Neural progenitor cell (in vitro differentiated cells): ENCODE data around the gene POPDC2. TPM values are rescaled to one million over a fixed set of nuclear protein-coding genes. Genes with fewer than 3 reads are reported as not detected.
"Not testable (repeated sequence)": the region's sequence is repeated elsewhere in the genome, so short reads cannot be mapped to it uniquely, and the experiment has no call there.

Source experiments
- DNase-seq: peaks from one replicate; pipeline ENCODE4 v3.0.0-alpha.2; 2016; ENCODE audit warnings: low spot score
- H2AFZ ChIP-seq: fragments of 200-600 bp; sonication (generic); replicated peaks from 2 replicates; pipeline ENCODE4 v1.6.1; 2016; ENCODE audit warnings: antibody characterized with exemption
- H3F3A ChIP-seq: fragments of 200-600 bp; sonication (generic); 2 replicates; pipeline ENCODE4 v1.6.1; 2016; ENCODE audit warnings: antibody characterized with exemption, low read depth
- H3K27ac ChIP-seq: fragments of 200-600 bp; sonication (generic); 2 replicates; pipeline ENCODE4 v1.5.1; 2016; ENCODE audit warnings: mild to moderate bottlenecking
- H3K27me3 ChIP-seq: fragments of 200-600 bp; sonication (generic); 2 replicates; pipeline ENCODE4 v1.6.1; 2016; ENCODE audit warnings: mild to moderate bottlenecking, moderate library complexity
- H3K36me3 ChIP-seq: fragments of 200-600 bp; sonication (generic); 2 replicates; pipeline ENCODE4 v1.5.1; 2016
- H3K4me1 ChIP-seq: fragments of 200-600 bp; sonication (generic); 2 replicates; pipeline ENCODE4 v1.6.1; 2016; ENCODE audit warnings: mixed run types
- H3K4me2 ChIP-seq: fragments of 200-600 bp; sonication (generic); 2 replicates; pipeline ENCODE4 v1.6.1; 2016
- H3K4me3 ChIP-seq: fragments of 200-600 bp; sonication (generic); 2 replicates; pipeline ENCODE4 v1.5.1; 2016
- H3K79me2 ChIP-seq: fragments of 200-600 bp; sonication (generic); 2 replicates; pipeline ENCODE4 v1.6.1; 2016; ENCODE audit warnings: low read depth
- H3K9ac ChIP-seq: fragments of 200-600 bp; sonication (generic); 2 replicates; pipeline ENCODE4 v1.6.1; 2016
- H3K9me3 ChIP-seq: fragments of 200-600 bp; sonication (generic); 2 replicates; pipeline ENCODE4 v1.5.1; 2016; ENCODE audit warnings: low read depth
- H4K20me1 ChIP-seq: fragments of 200-600 bp; sonication (generic); 2 replicates; pipeline ENCODE4 v1.6.1; 2016; ENCODE audit warnings: low read depth
- H3K27ac Mint-ChIP-seq: 3 replicates; pipeline ENCODE4 v1.8.0; 2021; ENCODE audit warnings: mixed read lengths
- H3K27me3 Mint-ChIP-seq: 2 replicates; pipeline ENCODE4 v1.8.0; 2022; ENCODE audit warnings: low read depth, mild to moderate bottlenecking, inconsistent platforms, moderate library complexity, mixed read lengths; ENCODE audit not compliant: insufficient read depth
- H3K36me3 Mint-ChIP-seq: 3 replicates; pipeline ENCODE4 v1.8.0; 2021; ENCODE audit warnings: mixed read lengths
- H3K4me1 Mint-ChIP-seq: 3 replicates; pipeline ENCODE4 v1.8.0; 2021; ENCODE audit warnings: mixed read lengths
- H3K4me3 Mint-ChIP-seq: 3 replicates; pipeline ENCODE4 v1.8.0; 2021; ENCODE audit warnings: mild to moderate bottlenecking, moderate library complexity, mixed read lengths
- H3K9me3 Mint-ChIP-seq: 3 replicates; pipeline ENCODE4 v1.8.0; 2020; ENCODE audit warnings: mixed read lengths
- EZH2 ChIP-seq: fragments of 200-600 bp; sonication (generic); IDR thresholded peaks from 2 replicates; pipeline ENCODE4 v1.6.1; 2017; ENCODE audit warnings: antibody characterized with exemption, mild to moderate bottlenecking, moderate library complexity
- EZH2phosphoT487 ChIP-seq: fragments of 200-600 bp; sonication (generic); IDR thresholded peaks from 2 replicates; pipeline ENCODE4 v1.6.1; 2017; ENCODE audit warnings: antibody characterized with exemption
- total RNA-seq: library from RNA; depleted of rRNA; stranded (reverse); fragments of >200 nt; gene quantifications from 2 replicates; pipeline ENCODE4 v1.2.3, GENCODE V29; 2015; ENCODE audit warnings: low replicate concordance
- TF ChIP-seq, protein P1 (sequence below): fragments of 200-600 bp; sonication (generic); IDR thresholded peaks from 2 replicates; pipeline ENCODE4 v1.5.1; 2017; ENCODE audit warnings: antibody characterized with exemption, mild to moderate bottlenecking

The POPDC2 gene
- total RNA-seq, 1 donor from 2014 or later, result 0.95 TPM

DNA sequence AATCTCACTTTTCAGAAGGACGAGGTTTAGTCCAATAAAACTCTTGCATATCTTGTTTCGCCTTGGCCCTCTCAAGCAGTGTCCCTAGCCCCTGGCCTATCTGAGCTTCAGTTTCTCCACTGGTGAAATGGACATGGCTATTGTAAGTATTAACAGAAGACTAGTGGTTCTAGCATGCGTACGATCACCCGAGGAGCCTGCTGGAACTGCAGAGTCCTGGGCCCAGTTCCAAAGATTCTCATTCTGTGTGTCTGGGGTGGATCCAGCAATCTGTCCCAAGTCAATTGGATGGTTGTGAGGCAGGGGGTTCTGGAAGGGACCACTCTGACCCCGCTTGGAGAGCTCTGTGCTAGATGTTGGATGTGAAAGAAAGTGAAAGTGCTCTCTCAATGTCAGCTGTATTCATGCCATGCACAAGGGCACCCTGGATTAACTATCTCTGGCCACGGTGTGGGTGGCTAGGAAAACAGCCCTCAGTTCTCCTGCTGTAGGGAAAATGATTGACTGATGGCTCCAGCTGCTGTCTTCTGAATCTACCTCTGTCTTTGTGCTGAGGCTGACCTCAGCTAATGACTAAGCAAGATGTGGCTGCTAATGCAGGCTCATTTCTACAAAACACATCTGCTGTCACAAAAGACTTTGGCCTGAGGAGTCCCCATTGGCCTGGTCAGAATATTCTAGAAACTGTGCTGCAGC is 64.6 kb downstream of the POPDC2 start:
- Histone ChIP-seq H2AFZ (no peak overlapping the region), H3K27me3 (no peaks in the 10 kb centered on the region)

DNA sequence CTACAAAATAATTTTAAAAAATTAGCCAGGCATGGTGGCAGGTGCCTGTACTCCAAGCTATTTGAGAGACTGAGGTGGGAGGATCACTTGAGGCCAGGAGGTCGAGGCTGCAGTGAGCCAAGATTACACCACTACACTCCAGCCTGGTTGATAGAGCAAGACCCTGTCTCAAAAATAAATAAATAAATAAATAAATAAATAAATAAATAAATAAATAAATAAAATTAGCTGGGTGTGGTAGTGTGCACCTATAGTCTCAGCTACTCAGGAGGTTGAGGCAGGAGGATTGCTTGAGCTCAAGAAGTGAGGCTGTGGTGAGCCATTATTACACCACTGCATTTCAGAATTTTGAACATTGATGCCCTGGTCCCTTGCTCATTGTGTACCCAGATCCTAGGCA is 65.5 kb downstream of the POPDC2 start:
- H3K4me1 Mint-ChIP-seq, H3K36me3 Mint-ChIP-seq, H3K9me3 ChIP-seq, H3K4me1 ChIP-seq, H3K4me3 ChIP-seq, H4K20me1 ChIP-seq, H3K27ac ChIP-seq, H3K4me3 Mint-ChIP-seq, H3K9ac ChIP-seq, H3K36me3 ChIP-seq, H3K27me3 ChIP-seq, H3K9me3 Mint-ChIP-seq, H3K79me2 ChIP-seq, H3K27me3 Mint-ChIP-seq, H3K27ac Mint-ChIP-seq, H3F3A ChIP-seq, H2AFZ ChIP-seq, DNase-seq, H3K4me2 ChIP-seq: not testable (repeated sequence)

More for the DNA sequence above, 64.6 kb downstream of the POPDC2 start:
- Histone ChIP-seq H3K4me2 (no peak overlapping the region), H3K36me3 (no peaks in the 10 kb centered on the region), H3K9ac (no peak overlapping the region), H3K27ac (no peak overlapping the region), H4K20me1 (no peaks in the 10 kb centered on the region), H3K4me1 (peaks cover 3% of the 10 kb centered on the region), H3K9me3 (no peaks in the 10 kb centered on the region), H3K79me2 (no peaks in the 10 kb centered on the region), H3K4me3 (no peak overlapping the region), H3F3A (no peaks in the 10 kb centered on the region)
- no peaks in the 10 kb centered on the region for H3K36me3 Mint-ChIP-seq
- H3K9me3 Mint-ChIP-seq, result peaks cover 2% of the 10 kb centered on the region
- TF ChIP-seq EZH2phosphoT487, result no peak
- TF ChIP-seq, protein P1, sequence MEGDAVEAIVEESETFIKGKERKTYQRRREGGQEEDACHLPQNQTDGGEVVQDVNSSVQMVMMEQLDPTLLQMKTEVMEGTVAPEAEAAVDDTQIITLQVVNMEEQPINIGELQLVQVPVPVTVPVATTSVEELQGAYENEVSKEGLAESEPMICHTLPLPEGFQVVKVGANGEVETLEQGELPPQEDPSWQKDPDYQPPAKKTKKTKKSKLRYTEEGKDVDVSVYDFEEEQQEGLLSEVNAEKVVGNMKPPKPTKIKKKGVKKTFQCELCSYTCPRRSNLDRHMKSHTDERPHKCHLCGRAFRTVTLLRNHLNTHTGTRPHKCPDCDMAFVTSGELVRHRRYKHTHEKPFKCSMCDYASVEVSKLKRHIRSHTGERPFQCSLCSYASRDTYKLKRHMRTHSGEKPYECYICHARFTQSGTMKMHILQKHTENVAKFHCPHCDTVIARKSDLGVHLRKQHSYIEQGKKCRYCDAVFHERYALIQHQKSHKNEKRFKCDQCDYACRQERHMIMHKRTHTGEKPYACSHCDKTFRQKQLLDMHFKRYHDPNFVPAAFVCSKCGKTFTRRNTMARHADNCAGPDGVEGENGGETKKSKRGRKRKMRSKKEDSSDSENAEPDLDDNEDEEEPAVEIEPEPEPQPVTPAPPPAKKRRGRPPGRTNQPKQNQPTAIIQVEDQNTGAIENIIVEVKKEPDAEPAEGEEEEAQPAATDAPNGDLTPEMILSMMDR, result no peak
- TF ChIP-seq EZH2, result no peak
- H3K27me3 Mint-ChIP-seq, result peaks cover 4% of the 10 kb centered on the region
- H3K4me1 Mint-ChIP-seq, result peaks cover 5% of the 10 kb centered on the region
- H3K27ac Mint-ChIP-seq, result no peak overlapping the region
- no peak overlapping the region for H3K4me3 Mint-ChIP-seq
- DNase-seq, result no peak

DNA sequence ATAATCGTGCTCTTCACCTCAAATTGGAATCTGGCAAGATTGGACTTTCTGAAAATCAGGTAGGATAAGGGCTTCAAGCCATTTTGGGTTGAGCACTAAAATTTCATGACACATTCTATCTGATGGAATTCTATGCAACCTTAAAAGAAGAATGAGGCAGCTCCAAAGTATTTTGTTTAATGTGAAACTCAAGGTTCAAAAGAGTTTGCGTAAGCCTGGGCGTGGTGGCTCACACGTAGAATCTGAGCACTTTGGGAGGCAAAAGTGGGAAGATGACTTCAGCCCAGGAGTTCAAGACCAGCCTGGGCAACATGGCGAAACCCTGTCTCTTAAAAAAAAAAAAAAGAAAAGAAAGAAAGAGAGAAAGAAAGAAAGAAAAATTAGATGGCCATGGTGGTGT is 66.3 kb downstream of the POPDC2 start:
- H3K36me3 ChIP-seq, result no peaks in the 10 kb centered on the region
- no peaks in the 10 kb centered on the region for H3K79me2 ChIP-seq
- no peak overlapping the region for H3K4me3 ChIP-seq
- H3K27ac ChIP-seq, result no peak overlapping the region
- no peak overlapping the region for H2AFZ ChIP-seq
- H3K9ac ChIP-seq, result no peak overlapping the region
- Mint-ChIP-seq H3K36me3 (no peaks in the 10 kb centered on the region), H3K27me3 (peaks cover 6% of the 10 kb centered on the region), H3K27ac (no peak overlapping the region), H3K4me3 (no peak overlapping the region), H3K9me3 (peaks cover 7% of the 10 kb centered on the region), H3K4me1 (peaks cover 7% of the 10 kb centered on the region)
- H3K4me2 ChIP-seq, result no peak overlapping the region
- no peaks in the 10 kb centered on the region for H3K9me3 ChIP-seq
- H4K20me1 ChIP-seq, result no peaks in the 10 kb centered on the region
- peaks cover 11% of the 10 kb centered on the region for H3K4me1 ChIP-seq
- H3K27me3 ChIP-seq, result no peaks in the 10 kb centered on the region
- TF ChIP-seq, protein P1, result no peak
- no peak for TF ChIP-seq EZH2phosphoT487
- no peak for TF ChIP-seq EZH2
- peaks cover 15% of the 10 kb centered on the region for H3F3A ChIP-seq
- DNase-seq, result no peak

DNA sequence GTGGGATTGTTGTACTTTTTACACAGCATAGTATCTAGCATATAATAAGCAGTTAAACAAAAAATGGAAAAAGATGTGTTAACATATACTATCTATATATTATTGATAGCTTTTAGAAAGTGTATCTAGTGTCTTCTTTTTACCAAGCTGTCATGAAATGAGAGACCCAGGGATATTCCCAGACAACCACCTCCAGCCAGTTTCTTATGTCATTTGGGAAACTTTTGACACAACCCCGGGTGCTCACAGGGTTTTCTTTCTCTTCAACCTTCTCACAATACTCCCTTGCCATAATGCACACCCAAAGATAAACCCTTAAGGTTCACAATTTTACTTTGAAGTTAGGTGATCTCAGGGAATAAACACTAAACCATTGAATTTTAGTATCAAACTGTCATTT is 67.5 kb downstream of the POPDC2 start:
- H4K20me1 ChIP-seq, result no peaks in the 10 kb centered on the region
- no peak overlapping the region for H3K27ac Mint-ChIP-seq
- peaks cover 7% of the 10 kb centered on the region for H3K4me1 Mint-ChIP-seq
- no peak overlapping the region for H3K4me2 ChIP-seq
- peaks cover 18% of the 10 kb centered on the region for H3F3A ChIP-seq
- no peaks in the 10 kb centered on the region for H3K36me3 ChIP-seq
- H3K27me3 Mint-ChIP-seq, result peaks cover 8% of the 10 kb centered on the region
- DNase-seq, result no peak
- no peaks in the 10 kb centered on the region for H3K27me3 ChIP-seq
- TF ChIP-seq, protein P1, result no peak
- no peak for TF ChIP-seq EZH2
- TF ChIP-seq EZH2phosphoT487, result no peak
- H3K27ac ChIP-seq, result no peak overlapping the region
- H3K36me3 Mint-ChIP-seq, result no peaks in the 10 kb centered on the region
- H3K9ac ChIP-seq, result no peak overlapping the region
- H3K4me3 ChIP-seq, result no peak overlapping the region
- peaks cover 7% of the 10 kb centered on the region for H3K9me3 Mint-ChIP-seq
- no peak overlapping the region for H2AFZ ChIP-seq
- peaks cover 16% of the 10 kb centered on the region for H3K4me1 ChIP-seq
- no peak overlapping the region for H3K4me3 Mint-ChIP-seq
- H3K79me2 ChIP-seq, result no peaks in the 10 kb centered on the region
- H3K9me3 ChIP-seq, result no peaks in the 10 kb centered on the region
